HCT116 (cell line): ENCODE data around the gene CDH1. TPM values are rescaled to one million over a fixed set of nuclear protein-coding genes. Genes with fewer than 3 reads are reported as not detected.

Source experiments
- ATAC-seq: fragments of 200-7000 bp; cut with Tn5 transposase; 2 replicates; pipeline ENCODE4 v1.9.1; 2020; ENCODE audit warnings: mild to moderate bottlenecking, moderate library complexity
- BruUV-seq: library from RNA; stranded (reverse); fragments of 400-500 nt; replicated peaks from 2 replicates; lab custom pipeline; 2021; lab: Mats Ljungman, UMichigan
- CTCF ChIA-PET: fragments of 300-600 bp; sonication (Branson Sonifier 250); formaldehyde crosslinking; loops from one replicate; lab custom pipeline; 2021; ENCODE audit warnings: antibody characterized with exemption; lab: Charles Lee
- POLR2A ChIA-PET: fragments of 300-600, 350-600 bp; sonication (Branson Sonifier 250); formaldehyde crosslinking; loops from one replicate; lab custom pipeline; 2021; ENCODE audit warnings: antibody characterized with exemption; lab: Charles Lee
- RAD21 ChIA-PET, 2 experiments: fragments of 300-600 bp; sonication (Branson Sonifier 250); formaldehyde crosslinking; loops; one replicate each; lab custom pipeline; 2023; ENCODE audit warnings: low total read pairs in 2 of 2; ENCODE audit not compliant: uncharacterized antibody in 2 of 2, unreplicated experiment in 2 of 2, low non-redundant PET in 1 of 2; lab: Charles Lee
- DNase-seq: peaks from one replicate; pipeline ENCODE4 v3.0.0-alpha.2; 2010; ENCODE audit warnings: low read depth, low spot score
- H2AFZ ChIP-seq: fragments of 200-600 bp; shearing (Covaris generic), sonication (generic); 2 replicates; pipeline ENCODE4 v1.6.1; 2017; ENCODE audit warnings: low read depth, mixed run types, mixed read lengths, antibody characterized with exemption, low read length; ENCODE audit not compliant: poor library complexity, severe bottlenecking
- H3K27ac ChIP-seq: 2 replicates; pipeline ENCODE4 v1.5.1; 2012; ENCODE audit warnings: low read depth, low read length
- H3K27me3 ChIP-seq: fragments of 200-600 bp; sonication (generic); 2 replicates; pipeline ENCODE4 v1.6.1; 2016; ENCODE audit warnings: mixed run types, low read length, mixed read lengths; ENCODE audit not compliant: insufficient read depth
- H3K36me3 ChIP-seq, 2 experiments: fragments of 200-500 bp in 1 of 2; fragments of 200-600 bp in 1 of 2; sonication (Bioruptor generic) in 1 of 2; sonication (generic) in 1 of 2; 2 replicates each; pipeline versions ENCODE4 v1.5.1 to v1.6.1; 2014 to 2016; ENCODE audit warnings: low read length in 2 of 2, inconsistent platforms in 1 of 2, mixed read lengths in 1 of 2, mixed run types in 1 of 2; ENCODE audit not compliant: insufficient read depth in 2 of 2, control insufficient read depth in 1 of 2
- H3K4me1 ChIP-seq, 2 experiments: fragments of 200-600 bp in 1 of 2; sonication (generic) in 1 of 2; 2 replicates each; pipeline versions ENCODE4 v1.5.1 to v1.6.1; 2012 to 2017; ENCODE audit warnings: low read length in 2 of 2, inconsistent platforms in 1 of 2, mild to moderate bottlenecking in 1 of 2, mixed read lengths in 1 of 2, mixed run types in 1 of 2, moderate library complexity in 1 of 2; ENCODE audit not compliant: insufficient read depth in 2 of 2, control insufficient read depth in 1 of 2
- H3K4me2 ChIP-seq: fragments of 200-600 bp; sonication (generic); 2 replicates; pipeline ENCODE4 v1.6.1; 2017; ENCODE audit warnings: mixed run types, low read length, mixed read lengths
- H3K4me3 ChIP-seq, 2 experiments: fragments of 200-600 bp in 1 of 2; sonication (generic) in 1 of 2; replicated peaks in 1 of 2; 2 replicates each; pipeline ENCODE4 v1.5.1; 2011 to 2016; ENCODE audit warnings: low read length in 2 of 2, control low read depth in 1 of 2, low read depth in 1 of 2, mild to moderate bottlenecking in 1 of 2, mixed read lengths in 1 of 2, mixed run types in 1 of 2
- H3K79me2 ChIP-seq: fragments of 200-600 bp; sonication (generic); 2 replicates; pipeline ENCODE4 v1.6.1; 2017; ENCODE audit warnings: mild to moderate bottlenecking, mixed run types, low read length, moderate library complexity, mixed read lengths; ENCODE audit not compliant: insufficient read depth
- H3K9ac ChIP-seq: fragments of 200-600 bp; sonication (generic); 2 replicates; pipeline ENCODE4 v1.6.1; 2016; ENCODE audit warnings: low read length, mixed read lengths
- H3K9me2 ChIP-seq: fragments of 200-600 bp; sonication (generic), shearing (Covaris generic); 2 replicates; pipeline ENCODE4 v1.6.1; 2017; ENCODE audit warnings: mixed run types, mild to moderate bottlenecking, moderate library complexity; ENCODE audit not compliant: insufficient read depth
- H3K9me3 ChIP-seq, 2 experiments: fragments of 200-500 bp in 1 of 2; fragments of 200-600 bp in 1 of 2; sonication (Bioruptor generic) in 1 of 2; sonication (generic) in 1 of 2; 2 replicates each; pipeline ENCODE4 v1.6.1; 2014 to 2017; ENCODE audit warnings: low read length in 2 of 2, mixed read lengths in 2 of 2, inconsistent platforms in 1 of 2, low read depth in 1 of 2, mild to moderate bottlenecking in 1 of 2, mixed run types in 1 of 2, moderate library complexity in 1 of 2; ENCODE audit not compliant: control insufficient read depth in 1 of 2, insufficient read depth in 1 of 2
- H4K20me1 ChIP-seq: fragments of 200-600 bp; sonication (generic), shearing (Covaris generic); 2 replicates; pipeline ENCODE4 v1.6.1; 2017; ENCODE audit warnings: mixed run types, mild to moderate bottlenecking, moderate library complexity; ENCODE audit not compliant: insufficient read depth
- CBX3 ChIP-seq: IDR thresholded peaks from 2 replicates; pipeline ENCODE4 v1.6.1; 2012; ENCODE audit warnings: low read depth
- EGR1 ChIP-seq: IDR thresholded peaks from 2 replicates; pipeline ENCODE4 v1.6.1; 2012; ENCODE audit warnings: low read depth
- ELF1 ChIP-seq: IDR thresholded peaks from 2 replicates; pipeline ENCODE4 v1.6.1; 2012; ENCODE audit warnings: low read depth, borderline replicate concordance
- POLR2A ChIP-seq: IDR thresholded peaks from 2 replicates; pipeline ENCODE4 v1.7.0; 2011; ENCODE audit warnings: borderline replicate concordance; ENCODE audit not compliant: insufficient read depth, insufficient read length; ENCODE audit errors: extremely low read depth
- SIN3A ChIP-seq: IDR thresholded peaks from 2 replicates; pipeline ENCODE4 v1.6.1; 2012; ENCODE audit warnings: low read depth
- SRF ChIP-seq: IDR thresholded peaks from 2 replicates; pipeline ENCODE4 v1.6.1; 2012; ENCODE audit warnings: low read depth
- ZFX ChIP-seq: fragments of 450-650 bp; IDR thresholded peaks from 2 replicates; pipeline ENCODE4 v1.6.1; 2017
- intact Hi-C: fragments of 100-400 bp; cut with micrococcal nuclease; formaldehyde crosslinking; loops from 2 replicates; pipeline ENCODE4 v1.10.0; 2022
- total RNA-seq: library from RNA; stranded (reverse); gene quantifications from one replicate; pipeline ENCODE4 v1.2.1, GENCODE V29; 2021; ENCODE audit not compliant: unreplicated experiment
- TF ChIP-seq, protein P1 (sequence below): IDR thresholded peaks from 2 replicates; pipeline ENCODE4 v1.6.1; 2011; ENCODE audit warnings: mild to moderate bottlenecking, low read length, moderate library complexity; ENCODE audit not compliant: insufficient replicate concordance; ENCODE audit errors: extremely low read depth
- TF ChIP-seq, protein P2 (sequence below), 3 experiments: fragments of 200-600 bp in 1 of 3; sonication (generic) in 1 of 3; IDR thresholded peaks in 2 of 3; conservative IDR thresholded peaks in 1 of 3; 2 replicates each; pipeline ENCODE4 v1.5.1; 2012 to 2017; ENCODE audit warnings: low read depth in 2 of 3, low read length in 2 of 3, antibody characterized with exemption in 1 of 3, borderline replicate concordance in 1 of 3, control low read depth in 1 of 3, mild to moderate bottlenecking in 1 of 3, mixed read lengths in 1 of 3, mixed run types in 1 of 3, moderate library complexity in 1 of 3; ENCODE audit not compliant: insufficient read depth in 1 of 3
- TF ChIP-seq, protein P3 (sequence below): IDR thresholded peaks from 2 replicates; pipeline ENCODE4 v1.6.1; 2012; ENCODE audit warnings: low read depth

CDH1 gene
- total RNA-seq, 1 experiment from 2014 or later, result 73.2 TPM

DNA sequence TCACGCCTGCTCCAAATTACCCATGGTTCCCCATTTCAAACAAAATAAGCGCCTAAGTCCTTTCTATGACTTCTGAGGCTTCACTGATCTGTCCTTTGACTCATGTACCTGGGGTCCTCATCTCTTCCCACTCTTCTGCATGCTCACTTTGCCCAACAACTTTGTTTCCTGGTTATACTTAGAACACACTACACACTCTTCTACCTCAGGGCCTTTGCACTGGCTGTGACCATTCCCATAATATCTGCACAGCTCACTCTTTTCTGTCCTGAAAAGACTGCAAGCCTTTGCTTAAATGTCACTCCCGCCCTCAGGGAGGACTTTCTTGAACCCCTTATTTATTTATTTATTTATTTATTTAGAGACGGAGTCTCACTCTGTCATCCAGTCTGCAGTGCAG, 14.1 kb downstream of the CDH1 start:
- no peak for DNase-seq
- Histone ChIP-seq H3K4me3 (no peak overlapping the region), H3K9me2 (no peaks in the 10 kb centered on the region), H4K20me1 (peaks cover 4% of the 10 kb centered on the region; the same call in 1 of the 2 replicates), H3K4me2 (no peak overlapping the region), H3K27ac (no peak overlapping the region), H3K79me2 (peaks cover 44% of the 10 kb centered on the region)
- ChIA-PET CTCF (no interaction called here), RAD21 (no interaction called here), POLR2A (no interaction called here)
- BruUV-seq, result no TSS peak
- TF ChIP-seq ZFX (no peak), EGR1 (no peak), POLR2A (no peak), SIN3A (no peak), ELF1 (no peak), CBX3 (no peak), SRF (no peak)
- TF ChIP-seq, protein P1, sequence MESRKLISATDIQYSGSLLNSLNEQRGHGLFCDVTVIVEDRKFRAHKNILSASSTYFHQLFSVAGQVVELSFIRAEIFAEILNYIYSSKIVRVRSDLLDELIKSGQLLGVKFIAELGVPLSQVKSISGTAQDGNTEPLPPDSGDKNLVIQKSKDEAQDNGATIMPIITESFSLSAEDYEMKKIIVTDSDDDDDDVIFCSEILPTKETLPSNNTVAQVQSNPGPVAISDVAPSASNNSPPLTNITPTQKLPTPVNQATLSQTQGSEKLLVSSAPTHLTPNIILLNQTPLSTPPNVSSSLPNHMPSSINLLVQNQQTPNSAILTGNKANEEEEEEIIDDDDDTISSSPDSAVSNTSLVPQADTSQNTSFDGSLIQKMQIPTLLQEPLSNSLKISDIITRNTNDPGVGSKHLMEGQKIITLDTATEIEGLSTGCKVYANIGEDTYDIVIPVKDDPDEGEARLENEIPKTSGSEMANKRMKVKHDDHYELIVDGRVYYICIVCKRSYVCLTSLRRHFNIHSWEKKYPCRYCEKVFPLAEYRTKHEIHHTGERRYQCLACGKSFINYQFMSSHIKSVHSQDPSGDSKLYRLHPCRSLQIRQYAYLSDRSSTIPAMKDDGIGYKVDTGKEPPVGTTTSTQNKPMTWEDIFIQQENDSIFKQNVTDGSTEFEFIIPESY, result no peak
- TF ChIP-seq, protein P2, sequence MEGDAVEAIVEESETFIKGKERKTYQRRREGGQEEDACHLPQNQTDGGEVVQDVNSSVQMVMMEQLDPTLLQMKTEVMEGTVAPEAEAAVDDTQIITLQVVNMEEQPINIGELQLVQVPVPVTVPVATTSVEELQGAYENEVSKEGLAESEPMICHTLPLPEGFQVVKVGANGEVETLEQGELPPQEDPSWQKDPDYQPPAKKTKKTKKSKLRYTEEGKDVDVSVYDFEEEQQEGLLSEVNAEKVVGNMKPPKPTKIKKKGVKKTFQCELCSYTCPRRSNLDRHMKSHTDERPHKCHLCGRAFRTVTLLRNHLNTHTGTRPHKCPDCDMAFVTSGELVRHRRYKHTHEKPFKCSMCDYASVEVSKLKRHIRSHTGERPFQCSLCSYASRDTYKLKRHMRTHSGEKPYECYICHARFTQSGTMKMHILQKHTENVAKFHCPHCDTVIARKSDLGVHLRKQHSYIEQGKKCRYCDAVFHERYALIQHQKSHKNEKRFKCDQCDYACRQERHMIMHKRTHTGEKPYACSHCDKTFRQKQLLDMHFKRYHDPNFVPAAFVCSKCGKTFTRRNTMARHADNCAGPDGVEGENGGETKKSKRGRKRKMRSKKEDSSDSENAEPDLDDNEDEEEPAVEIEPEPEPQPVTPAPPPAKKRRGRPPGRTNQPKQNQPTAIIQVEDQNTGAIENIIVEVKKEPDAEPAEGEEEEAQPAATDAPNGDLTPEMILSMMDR (IDR thresholded peaks at IDR 0.05 in 2 of 3, conservative IDR thresholded peaks at IDR 0.05 in 1 of 3; ENCODE audit: borderline replicate concordance in 1 of 3, insufficient read depth in 1 of 3, low read depth in 2 of 3, low read length in 2 of 3), result no peak
- TF ChIP-seq, protein P3, sequence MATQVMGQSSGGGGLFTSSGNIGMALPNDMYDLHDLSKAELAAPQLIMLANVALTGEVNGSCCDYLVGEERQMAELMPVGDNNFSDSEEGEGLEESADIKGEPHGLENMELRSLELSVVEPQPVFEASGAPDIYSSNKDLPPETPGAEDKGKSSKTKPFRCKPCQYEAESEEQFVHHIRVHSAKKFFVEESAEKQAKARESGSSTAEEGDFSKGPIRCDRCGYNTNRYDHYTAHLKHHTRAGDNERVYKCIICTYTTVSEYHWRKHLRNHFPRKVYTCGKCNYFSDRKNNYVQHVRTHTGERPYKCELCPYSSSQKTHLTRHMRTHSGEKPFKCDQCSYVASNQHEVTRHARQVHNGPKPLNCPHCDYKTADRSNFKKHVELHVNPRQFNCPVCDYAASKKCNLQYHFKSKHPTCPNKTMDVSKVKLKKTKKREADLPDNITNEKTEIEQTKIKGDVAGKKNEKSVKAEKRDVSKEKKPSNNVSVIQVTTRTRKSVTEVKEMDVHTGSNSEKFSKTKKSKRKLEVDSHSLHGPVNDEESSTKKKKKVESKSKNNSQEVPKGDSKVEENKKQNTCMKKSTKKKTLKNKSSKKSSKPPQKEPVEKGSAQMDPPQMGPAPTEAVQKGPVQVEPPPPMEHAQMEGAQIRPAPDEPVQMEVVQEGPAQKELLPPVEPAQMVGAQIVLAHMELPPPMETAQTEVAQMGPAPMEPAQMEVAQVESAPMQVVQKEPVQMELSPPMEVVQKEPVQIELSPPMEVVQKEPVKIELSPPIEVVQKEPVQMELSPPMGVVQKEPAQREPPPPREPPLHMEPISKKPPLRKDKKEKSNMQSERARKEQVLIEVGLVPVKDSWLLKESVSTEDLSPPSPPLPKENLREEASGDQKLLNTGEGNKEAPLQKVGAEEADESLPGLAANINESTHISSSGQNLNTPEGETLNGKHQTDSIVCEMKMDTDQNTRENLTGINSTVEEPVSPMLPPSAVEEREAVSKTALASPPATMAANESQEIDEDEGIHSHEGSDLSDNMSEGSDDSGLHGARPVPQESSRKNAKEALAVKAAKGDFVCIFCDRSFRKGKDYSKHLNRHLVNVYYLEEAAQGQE, result no peak
- TF ChIP-seq, all 23 proteins: peak for 0
- H2AFZ ChIP-seq, result no peak overlapping the region
- no peak for ATAC-seq
- no peaks in the 10 kb centered on the region for H3K36me3 ChIP-seq
- H3K9ac ChIP-seq, result no peak overlapping the region
- intact Hi-C loops, result no loop called here
- H3K27me3 ChIP-seq, result no peaks in the 10 kb centered on the region
- no peaks in the 10 kb centered on the region for H3K9me3 ChIP-seq
- peaks cover 44 to 60% of the 10 kb centered on the region in 2 experiments for H3K4me1 ChIP-seq
